Neutrophil (primary cell): ENCODE data around the gene OR13J1.

ENCODE experiments used
- H3K27ac ChIP-seq: fragments of 200-600 bp; sonication (generic); 2 replicates; pipeline ENCODE4 v1.5.1; 2016; ENCODE audit warnings: mild to moderate bottlenecking, moderate library complexity
- H3K27me3 ChIP-seq: fragments of 200-600 bp; sonication (generic); 2 replicates; pipeline ENCODE4 v1.6.0; 2016; ENCODE audit warnings: mild to moderate bottlenecking
- H3K36me3 ChIP-seq: fragments of 200-600 bp; sonication (generic); 2 replicates; pipeline ENCODE4 v1.5.1; 2017
- H3K4me1 ChIP-seq, 2 experiments: fragments of 200-600 bp in 1 of 2; sonication (generic) in 1 of 2; 1 replicate in 1 of 2; 2 replicates in 1 of 2; pipeline versions ENCODE4 v1.5.1 to v1.6.1; 2013 to 2016; ENCODE audit warnings: low read depth in 1 of 2, low read length in 1 of 2, mild to moderate bottlenecking in 1 of 2, moderate library complexity in 1 of 2; ENCODE audit not compliant: control insufficient read depth in 1 of 2, insufficient read depth in 1 of 2
- H3K4me3 ChIP-seq, 2 experiments: fragments of 200-600 bp in 1 of 2; sonication (generic) in 1 of 2; 1 replicate in 1 of 2; 2 replicates in 1 of 2; pipeline ENCODE4 v1.5.1; 2013 to 2016; ENCODE audit warnings: low read depth in 1 of 2, low read length in 1 of 2, mild to moderate bottlenecking in 1 of 2, moderate library complexity in 1 of 2
- H3K9me3 ChIP-seq: fragments of 200-600 bp; sonication (generic); 2 replicates; pipeline ENCODE4 v1.5.1; 2016
- CTCF ChIP-seq: fragments of 200-600 bp; sonication (generic); IDR thresholded peaks from 2 replicates; pipeline ENCODE4 v1.5.1; 2016; ENCODE audit warnings: antibody characterized with exemption

Gene OR13J1

GRCh38 chr9:35868933-35869332 is 1.3 kb downstream of the OR13J1 start:
- Histone ChIP-seq H3K4me1 (no peaks in the 10 kb centered on the region), H3K9me3 (no peaks in the 10 kb centered on the region), H3K4me3 (no peak overlapping the region), H3K27me3 (peaks cover 92% of the 10 kb centered on the region), H3K36me3 (no peaks in the 10 kb centered on the region), H3K27ac (no peak overlapping the region)
- no peak for TF ChIP-seq CTCF

DNA sequence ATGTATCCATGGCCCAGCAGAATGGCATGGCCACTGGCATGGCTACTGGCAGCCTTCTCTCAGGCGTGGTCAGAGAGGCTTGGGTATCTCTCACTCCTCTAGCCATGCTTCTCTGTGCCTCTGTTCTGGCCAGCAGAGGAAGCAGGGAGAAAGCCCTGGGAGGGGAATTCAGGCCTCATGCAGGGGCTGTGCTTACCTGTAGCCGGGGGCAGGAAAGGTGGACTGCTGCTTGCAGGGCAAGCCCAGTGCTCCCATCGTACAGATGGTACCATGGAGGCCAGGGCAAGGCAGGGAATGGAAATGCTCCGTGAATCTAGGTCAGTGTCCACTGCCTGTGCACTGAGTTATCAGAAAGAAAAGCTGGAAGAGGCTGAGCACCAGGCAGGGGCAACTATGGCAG is 2.7 kb downstream of the OR13J1 start:
- no peak overlapping the region for H3K4me3 ChIP-seq
- H3K9me3 ChIP-seq = no peaks in the 10 kb centered on the region
- no peak for TF ChIP-seq CTCF
- H3K36me3 ChIP-seq = no peaks in the 10 kb centered on the region
- peaks cover 92% of the 10 kb centered on the region for H3K27me3 ChIP-seq
- H3K4me1 ChIP-seq = no peaks in the 10 kb centered on the region
- H3K27ac ChIP-seq = no peak overlapping the region

GRCh38 chr9:35864695-35865255 is 5.4 kb downstream of the OR13J1 start:
- no peaks in the 10 kb centered on the region for H3K9me3 ChIP-seq
- H3K27ac ChIP-seq = no peak overlapping the region
- TF ChIP-seq CTCF = no peak
- no peak overlapping the region for H3K4me3 ChIP-seq
- peaks cover 93% of the 10 kb centered on the region for H3K27me3 ChIP-seq
- no peaks in the 10 kb centered on the region for H3K36me3 ChIP-seq
- no peaks in the 10 kb centered on the region for H3K4me1 ChIP-seq

GRCh38 chr9:35863583-35863982 is 6.6 kb downstream of the OR13J1 start:
- no peaks in the 10 kb centered on the region for H3K9me3 ChIP-seq
- peaks cover 93% of the 10 kb centered on the region for H3K27me3 ChIP-seq
- H3K4me3 ChIP-seq = no peak overlapping the region
- H3K27ac ChIP-seq = no peak overlapping the region
- no peaks in the 10 kb centered on the region for H3K4me1 ChIP-seq
- TF ChIP-seq CTCF = no peak
- no peaks in the 10 kb centered on the region for H3K36me3 ChIP-seq

DNA sequence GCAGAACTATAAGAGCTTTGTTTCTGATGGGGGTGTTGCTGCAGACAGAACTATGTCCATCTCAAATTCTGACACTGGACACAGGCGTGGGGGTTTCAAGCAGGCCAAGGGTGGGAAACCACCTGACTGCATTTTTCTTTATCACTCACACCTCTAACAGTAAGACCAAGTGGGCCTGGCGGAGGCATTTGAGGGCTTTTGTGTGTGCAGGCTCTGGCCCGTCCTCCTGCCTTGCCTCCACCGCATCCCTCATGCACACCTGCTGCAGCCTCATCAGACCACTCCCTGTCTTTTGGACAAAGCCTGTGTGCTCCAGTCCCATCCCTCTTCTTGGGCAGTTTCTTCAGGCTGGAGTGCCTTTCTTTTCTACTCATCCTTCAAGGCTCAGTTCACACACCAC is 7.9 kb downstream of the OR13J1 start:
- Histone ChIP-seq H3K36me3 (no peaks in the 10 kb centered on the region), H3K4me3 (no peak overlapping the region), H3K9me3 (no peaks in the 10 kb centered on the region), H3K27ac (no peak overlapping the region), H3K4me1 (no peaks in the 10 kb centered on the region), H3K27me3 (peaks cover 97% of the 10 kb centered on the region)
- no peak for TF ChIP-seq CTCF
